Activated T-cell treated with anti-CD3 and anti-CD28 coated beads, Interleukin-2, amount 50 U/mL, for 48 hours (primary cell): ENCODE data around the gene MRGPRF.
"Not testable (repeated sequence)": the region's sequence is repeated elsewhere in the genome, so short reads cannot be mapped to it uniquely, and the experiment has no call there.

Experiments used
- DNase-seq, 2 experiments: peaks; one replicate each; pipeline ENCODE4 v3.0.0-alpha.2; 2020

The MRGPRF gene

DNA sequence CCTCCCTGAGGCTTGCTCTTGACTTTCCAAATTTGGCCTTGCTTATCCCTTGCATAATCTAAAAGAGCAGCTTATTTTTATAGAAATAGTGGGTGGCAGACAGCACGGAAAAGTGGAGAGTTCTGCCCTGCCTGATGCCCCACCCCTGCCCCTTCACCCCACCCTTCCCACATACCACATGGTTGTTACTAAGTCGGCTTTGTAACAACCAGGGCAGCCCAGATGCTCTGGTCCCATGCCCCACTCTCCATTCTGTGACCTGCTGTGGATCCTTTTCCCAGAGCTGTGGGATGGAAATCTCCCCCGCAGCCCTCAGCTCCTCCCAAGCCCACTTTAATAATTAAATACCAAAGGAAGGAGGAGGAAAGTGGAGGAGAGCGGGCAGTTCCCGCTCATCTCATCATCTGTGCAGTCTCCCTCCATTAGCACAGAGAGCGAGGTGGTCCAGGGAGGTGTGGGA is 10.9 kb downstream of the MRGPRF start:
- DNase-seq, result no peak

DNA sequence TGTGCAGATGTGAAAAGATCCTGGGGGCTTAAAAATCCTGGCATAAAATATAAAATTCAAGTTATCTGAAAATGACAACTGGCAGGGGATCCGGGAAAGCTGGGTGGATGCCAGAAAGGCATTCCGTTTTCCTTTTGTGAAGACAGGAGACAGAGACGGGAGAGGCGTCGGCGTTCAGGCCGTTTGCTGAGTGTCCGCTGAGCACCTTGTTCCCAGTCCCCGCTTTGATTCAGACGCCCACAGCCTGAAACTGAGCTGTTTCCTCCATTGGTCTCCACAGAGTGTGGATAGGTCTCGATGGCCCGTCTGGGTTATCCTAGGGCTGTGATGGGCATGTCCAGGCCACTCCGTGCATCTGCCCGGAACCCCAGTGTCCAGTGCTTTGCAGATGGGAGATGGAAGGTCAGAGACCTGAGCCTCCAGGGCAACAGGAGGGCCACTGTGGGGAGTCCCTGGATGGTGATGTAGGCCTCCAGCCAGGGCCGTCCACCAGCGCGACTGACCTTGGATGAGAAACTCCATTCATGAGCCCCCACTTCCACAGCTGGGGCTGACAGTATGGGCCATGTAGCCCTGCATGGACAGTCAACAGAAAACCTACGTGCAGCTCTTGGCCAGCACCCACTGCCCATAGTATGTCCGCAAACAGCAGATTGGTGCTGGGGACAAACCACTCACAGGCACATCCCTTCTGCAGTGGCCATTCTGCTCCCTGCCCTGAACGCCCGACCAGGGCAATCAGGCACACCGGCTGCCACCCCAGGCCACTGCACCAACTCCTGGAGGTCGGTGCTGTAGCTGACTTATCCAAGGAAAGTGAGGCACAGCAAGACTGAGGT is 11.6 kb downstream of the MRGPRF start:
- no peak for DNase-seq

DNA sequence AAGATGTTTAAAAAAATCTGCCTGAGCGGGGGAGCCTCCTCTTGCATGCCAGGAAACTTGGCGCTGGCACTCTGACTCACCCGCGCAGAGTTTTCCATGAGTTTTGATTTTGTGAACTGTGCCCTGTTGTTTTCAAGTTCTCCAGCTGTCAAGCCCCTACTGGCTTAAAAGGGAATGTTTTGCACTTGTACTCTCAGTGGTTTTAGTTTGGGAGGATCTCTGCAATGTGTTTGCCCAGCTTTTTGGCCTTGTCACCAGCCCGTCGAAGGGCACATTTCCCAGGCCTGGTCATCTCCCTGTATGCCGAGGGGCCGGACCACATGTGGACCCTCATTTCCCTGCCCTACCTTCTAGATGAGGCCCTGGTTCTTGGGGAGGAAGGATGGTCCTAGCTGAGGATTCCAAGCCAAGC is 12.2 kb downstream of the MRGPRF start:
- DNase-seq, result no peak

DNA sequence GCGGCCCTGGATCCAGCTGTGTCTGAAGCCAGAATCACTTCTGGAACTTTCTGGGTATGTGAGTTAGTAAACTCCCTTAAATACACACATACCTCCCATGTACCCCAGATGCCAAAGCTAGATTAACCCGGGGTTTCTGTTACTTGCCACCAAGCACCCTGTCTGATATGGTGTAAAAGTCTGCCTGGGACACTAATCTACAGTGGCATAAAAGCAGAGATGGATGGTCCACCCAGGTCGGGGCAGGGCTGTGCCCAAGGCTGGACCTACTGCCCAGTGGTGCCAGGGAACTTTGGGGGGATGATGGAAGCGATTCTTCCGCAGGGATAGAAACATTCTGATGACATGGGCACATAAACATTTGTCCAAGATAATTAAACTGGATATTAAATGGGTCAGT is 12.7 kb downstream of the MRGPRF start:
- no peak for DNase-seq

DNA sequence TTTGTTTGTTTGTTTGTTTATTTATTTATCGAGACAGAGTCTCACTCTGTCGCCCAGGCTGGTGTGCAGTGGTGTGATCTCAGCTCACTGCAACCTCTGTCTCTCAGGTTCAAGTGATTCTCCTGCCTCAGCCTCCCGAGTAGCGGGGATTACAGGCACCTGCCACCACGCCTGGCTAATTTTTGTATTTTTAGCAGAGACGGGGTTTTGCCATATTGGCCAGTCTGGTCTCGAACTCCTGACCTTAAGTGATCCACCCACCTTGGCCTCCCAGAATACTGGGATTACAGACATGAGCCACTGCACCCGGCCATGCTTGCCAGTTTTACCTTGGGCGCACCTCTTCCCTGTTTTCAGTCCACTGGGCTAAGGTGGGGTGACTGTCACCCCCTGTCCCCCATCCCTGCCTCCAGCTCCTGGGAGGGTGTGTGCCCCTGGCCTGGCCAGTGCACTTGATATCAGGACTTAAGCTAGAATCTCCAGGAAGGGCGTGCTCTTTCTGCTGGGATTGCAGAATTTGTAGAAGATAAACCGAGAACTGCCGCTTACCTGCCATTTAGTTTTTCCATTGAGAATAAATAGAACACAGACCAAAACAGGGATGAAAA is 13.2 kb downstream of the MRGPRF start:
- not testable (repeated sequence) for DNase-seq

DNA sequence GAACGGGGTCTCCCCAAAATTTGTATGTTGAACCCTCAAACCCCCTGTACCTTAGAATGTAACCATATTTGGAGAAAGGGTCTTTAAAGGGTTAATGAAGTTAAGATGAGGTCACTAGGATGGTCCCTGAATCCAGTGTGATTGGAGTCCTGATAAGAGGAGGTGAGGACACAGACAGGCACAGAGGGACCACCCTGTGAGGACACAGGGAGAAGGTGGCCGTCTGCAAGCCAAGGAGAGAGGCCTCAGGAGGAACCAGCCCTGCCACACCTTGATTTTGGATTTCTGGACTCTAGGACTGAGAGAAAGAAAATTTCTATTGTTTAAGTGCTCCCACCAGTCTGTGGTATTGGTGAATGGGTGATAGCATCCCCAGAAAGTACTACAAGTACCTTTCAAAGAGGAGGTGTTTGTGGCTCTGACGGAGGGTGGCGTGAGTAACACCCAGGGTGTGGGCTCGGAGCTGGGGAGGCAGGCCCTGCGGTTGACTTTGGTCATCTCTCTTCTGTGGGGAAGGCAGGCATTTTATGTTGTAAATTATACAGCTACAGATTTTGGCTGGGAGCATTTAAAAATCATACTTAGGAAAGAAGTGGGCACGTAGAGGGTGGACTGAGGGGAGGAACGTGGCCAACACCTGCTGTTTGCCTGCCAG is 13.8 kb downstream of the MRGPRF start:
- DNase-seq, result no peak

DNA sequence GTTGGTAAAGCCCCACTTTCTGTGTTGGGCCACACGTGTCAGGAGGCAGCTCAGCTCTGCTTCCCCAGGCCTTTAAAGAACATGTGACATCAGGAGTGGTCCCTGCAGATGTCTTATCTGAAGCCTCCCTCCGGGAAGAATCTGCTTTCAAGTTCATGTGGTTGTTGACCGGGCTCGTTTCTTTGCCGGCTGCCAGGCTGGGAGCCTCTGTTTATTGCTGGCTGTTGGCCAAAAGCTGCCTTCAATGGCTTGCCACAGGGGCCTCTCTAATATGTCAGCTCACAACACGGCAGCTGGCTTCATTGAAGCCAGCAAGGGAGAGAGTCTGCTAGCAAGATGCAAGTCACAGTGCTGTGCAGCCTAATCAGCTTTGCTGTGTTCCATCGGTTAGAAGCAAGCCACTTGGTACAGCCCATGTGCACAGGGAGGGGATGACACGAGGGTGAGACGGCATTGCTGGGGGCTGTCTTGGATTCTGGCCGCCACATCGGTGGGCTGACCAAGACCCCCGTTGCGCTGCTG is 14.6 kb downstream of the MRGPRF start:
- DNase-seq, result no peak

DNA sequence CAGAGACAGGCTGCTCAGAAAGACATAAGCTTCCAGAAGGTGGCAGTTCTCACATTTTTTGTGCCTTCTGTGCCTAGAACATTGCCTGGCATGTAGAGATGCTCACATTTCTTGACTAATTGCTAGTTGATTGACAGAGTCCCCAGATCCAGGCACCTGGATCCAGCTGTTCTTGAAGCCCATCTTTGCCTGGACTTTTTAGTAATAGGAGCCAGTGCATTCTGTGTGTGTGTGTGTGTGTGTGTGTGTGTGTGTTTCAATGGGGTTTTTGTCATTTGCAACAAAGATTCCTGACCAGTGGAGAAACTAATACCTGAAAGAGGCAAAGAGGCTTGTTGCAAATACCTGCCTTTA is 15.1 kb downstream of the MRGPRF start:
- no peak for DNase-seq

DNA sequence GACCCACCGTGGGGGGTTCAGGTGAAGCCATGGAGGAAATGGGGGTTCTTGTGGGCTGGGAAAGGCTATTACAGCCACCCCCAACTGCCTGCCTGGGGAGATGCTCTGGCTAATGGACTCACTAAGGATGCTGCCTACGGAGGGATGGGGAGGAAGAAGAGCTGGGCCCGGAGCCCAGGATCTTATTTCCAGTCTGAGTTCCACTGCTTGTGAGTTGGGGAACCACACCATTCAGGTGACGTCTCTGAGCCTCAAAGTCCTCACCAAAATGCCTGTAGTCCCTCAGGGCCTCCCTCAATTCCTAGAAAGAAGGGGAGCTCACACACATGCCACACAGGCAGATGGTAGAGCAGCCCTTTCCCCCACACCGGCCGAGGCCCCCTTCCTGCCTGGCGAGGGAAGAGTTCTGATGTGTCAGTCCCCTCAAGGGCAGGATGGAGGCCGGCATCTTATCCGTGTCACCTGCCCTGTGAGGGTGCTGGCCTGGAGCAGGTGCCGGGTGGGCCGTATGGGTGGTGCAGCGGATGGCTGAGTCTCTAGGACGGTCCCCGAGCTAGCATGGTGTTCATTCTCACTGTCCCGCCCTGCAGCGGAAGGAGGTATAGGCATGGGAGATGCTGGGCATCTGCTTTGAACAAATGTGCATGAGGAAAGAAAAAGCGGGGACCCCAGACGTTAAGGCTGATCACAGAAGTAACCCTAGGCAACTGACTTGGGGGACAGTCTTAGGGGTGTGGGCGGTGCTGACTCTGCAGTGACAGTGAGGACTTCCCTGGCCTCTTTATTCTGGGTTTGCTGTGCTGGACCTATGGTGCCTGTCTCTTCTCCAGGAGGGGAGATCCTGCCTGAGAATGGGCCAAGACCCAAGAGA is 15.7 kb downstream of the MRGPRF start:
- DNase-seq, result no peak

DNA sequence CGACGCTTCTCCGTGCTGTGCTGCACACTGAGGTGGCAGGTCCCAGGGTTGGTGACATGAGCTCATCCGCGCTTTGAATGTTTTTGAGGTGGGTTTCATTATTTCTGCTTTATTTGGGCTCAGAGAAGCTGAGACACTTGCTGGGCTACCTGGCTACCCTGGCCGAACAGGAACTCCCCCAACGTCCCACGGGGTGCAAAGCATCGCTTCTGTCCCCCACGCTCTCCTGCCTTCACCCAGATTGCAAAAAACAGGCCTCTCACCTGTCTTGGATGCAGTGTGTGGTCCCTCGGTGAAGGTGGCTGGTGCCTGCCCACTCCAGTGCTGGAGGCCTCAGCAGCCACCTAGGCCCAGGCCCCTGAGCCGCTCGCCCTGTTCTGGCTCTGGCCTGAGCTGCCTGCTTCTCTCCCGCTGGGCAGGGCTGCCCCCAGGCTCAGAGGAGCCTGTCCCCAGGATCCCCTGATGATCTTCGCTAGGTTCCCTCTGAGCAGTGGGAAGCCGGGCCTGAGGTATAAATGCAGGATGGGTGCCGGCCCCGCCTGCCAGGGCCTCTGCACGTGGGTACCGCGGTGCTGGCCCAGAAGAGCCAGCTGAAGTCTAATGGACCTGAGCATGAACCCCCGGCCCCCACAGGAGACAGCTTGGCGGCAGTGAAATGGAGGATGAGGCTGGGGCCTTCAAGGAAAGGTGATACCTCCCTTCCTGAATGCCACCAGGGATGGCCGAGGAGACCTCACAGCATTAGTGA is 16.5 kb downstream of the MRGPRF start:
- no peak for DNase-seq

DNA sequence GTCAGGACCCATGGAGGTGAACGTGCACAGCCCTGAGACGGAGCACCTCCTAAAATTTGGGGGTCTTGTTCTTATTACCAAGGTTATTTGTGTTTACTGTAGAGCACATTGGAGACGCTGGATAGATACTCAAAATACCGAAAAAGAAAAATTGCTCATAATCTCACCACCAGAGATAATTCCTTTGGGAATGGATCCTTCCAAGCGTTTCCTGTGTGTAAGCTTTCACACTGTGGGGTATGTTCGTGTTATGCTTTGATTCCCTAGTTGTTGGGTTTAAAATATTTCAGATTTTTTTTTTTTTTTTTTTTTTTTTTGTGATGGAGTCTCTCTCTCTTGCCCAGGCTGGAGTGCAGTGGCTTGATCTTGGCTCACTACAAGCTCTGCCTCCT is 18.2 kb downstream of the MRGPRF start:
- no peak for DNase-seq

DNA sequence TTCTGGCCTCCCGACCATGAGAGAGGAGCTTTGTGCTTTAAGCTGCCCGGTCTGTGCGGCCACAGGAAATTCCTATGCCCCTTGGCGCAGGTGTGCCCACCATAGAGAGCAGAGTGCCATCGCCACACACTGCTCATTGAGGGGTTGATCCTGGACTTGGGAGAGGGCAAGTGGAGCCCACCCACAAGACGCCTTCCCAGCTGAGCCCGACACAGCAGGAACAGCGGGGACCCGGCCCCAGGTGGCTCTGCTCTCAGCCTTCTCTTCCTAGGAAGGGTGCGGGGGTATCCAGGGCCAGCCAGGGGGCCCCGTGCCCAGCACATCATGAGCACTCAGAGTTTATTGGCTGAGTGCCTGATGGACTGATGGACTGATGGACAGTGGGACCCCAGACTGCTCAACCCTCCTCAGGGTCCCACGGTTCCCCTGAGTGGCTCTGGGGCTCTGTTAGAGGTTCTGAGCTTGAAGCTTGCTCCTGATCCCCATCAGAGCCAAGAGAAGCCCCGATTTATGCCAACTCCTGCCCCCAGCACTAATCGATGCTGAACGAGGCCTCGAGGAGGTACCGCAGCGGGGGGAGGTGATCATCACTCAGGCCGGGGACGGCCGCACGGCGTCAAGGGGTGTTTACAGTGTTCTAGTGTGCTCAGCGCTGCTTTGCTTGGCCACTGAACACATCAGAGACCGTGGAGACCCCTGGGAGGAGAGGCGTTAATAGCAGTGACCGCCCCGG is 18.7 kb downstream of the MRGPRF start:
- no peak for DNase-seq

DNA sequence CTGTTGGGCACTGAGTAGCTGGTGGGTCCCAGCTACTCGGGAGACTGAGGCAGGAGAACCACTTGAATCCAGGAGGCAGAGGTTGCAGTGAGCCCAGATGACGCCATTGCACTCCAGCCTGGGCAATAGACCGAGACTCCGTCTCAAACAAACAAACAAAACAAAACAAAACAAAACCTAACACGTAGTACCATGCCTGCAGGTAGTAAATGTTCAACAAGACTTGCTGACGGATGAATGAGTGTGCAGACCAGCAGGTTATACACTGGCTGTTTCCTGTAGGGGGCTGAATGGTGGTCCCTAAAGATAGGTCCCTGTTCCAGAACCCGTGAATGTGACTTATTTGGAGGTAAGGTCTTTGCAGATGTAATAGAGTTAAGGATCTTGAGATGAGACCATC is 19.5 kb downstream of the MRGPRF start:
- no peak for DNase-seq

DNA sequence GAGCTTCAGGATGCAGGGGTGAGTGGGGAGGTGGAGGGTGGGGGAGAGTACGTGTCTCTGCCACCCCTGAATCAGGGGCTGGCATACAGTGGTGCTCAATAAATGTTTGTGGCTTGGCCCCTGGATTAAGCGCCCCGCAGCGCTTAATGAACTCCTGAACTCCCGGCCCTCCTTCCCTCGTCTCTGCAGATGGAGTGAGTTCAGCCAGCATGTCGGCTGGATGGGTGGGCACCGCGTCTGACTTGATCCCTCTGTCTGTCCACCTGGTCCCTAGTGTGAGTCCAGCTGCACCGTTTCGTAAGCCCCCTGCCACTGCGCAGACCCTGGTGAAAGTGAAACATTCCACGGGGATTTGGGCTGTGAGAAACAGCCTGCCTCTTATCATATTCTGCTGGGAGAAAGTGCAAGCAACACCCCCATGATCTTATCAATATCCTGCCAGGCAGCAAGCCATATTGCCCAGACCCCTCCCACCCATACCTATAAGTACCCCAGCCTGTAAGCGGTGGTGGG is 20.2 kb downstream of the MRGPRF start:
- DNase-seq, result no peak

DNA sequence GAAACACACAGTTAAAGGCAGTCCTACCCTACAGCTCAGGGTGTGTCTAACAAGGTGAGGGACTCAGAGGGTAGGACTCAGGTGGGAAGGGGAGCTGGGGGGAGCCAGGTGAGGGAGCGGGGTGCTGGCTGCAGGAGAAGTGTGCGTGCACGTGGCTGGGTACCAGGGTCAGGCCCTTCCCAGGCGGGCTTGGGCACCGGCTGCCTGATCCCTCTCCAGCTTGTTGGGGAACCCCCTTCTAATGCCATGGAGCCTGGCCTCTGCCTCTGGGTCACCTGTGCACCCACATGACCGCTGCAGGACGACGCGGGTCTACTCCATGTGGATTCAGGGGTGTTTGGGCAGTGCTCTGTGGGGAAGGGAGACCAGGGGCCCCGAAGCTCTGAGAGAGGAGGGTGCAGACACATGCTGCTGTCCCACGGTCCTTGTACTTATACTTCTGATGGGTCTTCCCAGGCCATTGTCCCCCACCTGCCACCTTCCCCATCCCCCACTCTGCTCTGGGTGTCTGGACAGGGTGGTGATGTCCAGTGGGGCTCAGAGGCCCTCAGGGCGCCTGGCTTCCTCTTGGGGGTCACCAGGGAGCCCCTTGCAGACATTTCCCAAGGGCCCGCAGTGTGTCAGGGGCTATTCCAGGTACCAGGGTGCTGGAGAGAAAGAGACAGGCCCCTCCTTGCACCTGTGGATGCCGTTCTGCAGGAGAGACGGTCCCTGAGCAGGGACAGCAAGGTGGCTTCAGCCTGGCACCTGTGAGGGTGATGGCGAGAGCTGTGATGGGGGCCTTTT is 21.9 kb downstream of the MRGPRF start:
- DNase-seq, result no peak

DNA sequence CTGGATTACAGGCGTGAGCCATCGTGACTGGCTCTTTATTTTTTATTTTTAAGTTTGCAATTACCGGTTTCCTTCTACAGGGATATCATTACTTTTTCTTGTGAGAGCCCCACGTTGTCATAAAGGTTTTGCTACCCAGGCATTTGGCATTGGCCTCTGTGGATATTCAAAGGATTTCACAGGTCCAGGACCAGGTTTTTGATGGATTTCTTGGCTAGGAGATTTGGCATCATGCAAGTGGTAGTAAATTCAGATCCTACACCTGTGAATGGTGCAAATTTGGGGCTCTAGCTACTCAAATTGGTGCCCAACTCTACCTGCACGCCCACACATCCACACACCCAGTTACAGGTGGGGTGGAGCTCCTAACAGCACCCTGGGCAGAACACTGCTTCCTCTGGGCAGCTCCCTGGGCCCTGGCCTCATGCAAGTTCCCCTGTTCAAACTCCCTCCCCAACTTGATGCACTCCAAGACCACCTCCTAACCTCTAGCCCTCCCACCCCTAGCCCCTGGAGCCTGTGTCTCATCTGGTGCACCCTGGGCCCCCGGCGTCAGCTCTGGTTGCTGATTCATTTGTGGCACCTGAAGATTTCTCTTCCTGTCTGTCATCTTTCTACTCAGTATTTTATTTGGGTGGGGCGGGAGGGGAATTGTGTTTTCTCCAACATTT is 23.0 kb downstream of the MRGPRF start:
- DNase-seq, result no peak

DNA sequence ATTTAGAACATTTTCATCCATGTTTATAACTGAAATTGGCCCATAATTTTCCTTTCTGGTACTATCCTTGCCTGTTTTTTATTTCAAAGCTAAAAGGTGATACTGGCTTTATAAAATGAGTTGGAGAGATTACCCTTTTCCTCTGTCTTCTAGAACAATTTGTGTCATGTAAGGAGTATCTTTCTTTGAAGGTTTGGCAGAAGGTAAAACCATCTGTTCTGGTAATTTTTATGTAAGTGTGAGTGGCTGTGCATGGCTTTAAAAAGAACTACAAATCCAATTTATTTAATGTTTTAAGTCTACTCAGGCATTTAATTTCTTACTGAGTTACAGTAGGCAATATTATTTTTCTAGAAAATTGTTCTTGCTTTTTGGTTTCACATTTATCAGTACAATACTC is 24.6 kb downstream of the MRGPRF start:
- no peak for DNase-seq

DNA sequence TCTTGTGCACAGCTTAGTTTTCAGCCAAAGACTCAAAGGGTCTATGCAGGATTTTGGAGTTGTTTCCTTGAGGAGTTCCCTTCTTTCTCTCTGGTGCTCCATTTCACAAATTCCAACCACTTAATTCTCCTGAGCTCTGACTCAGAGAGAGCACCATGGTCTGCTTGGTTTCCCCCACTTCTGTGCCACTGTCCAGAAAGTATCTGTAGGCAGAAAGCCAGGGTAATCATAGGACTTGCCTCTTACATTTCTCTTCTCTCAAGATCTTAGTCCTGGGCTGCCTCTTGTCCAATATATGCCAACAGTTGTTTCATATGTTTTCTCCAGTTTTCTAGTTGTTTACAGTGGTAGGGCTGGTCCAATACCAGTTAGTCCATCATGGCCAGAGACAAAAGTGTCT is 25.8 kb downstream of the MRGPRF start:
- DNase-seq, result no peak

DNA sequence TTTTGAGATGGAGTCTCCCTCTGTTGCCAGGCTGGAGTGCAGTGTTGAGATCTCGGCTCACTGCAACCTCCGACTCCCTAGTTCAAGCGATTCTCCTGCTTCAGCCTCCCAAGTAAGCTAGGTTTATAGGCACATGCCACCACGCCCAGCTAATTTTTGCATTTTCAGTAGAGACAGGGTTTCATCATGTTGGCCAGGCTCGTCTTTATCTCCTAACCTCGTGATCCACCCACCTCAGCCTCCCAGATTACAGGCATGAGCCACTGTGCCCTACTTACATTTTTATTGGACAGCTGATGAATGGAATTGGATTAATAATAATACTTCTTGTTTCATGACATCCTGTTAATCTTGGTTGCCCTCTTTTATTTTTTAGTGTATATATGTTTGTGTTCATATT is 29.2 kb downstream of the MRGPRF start:
- no peak for DNase-seq

DNA sequence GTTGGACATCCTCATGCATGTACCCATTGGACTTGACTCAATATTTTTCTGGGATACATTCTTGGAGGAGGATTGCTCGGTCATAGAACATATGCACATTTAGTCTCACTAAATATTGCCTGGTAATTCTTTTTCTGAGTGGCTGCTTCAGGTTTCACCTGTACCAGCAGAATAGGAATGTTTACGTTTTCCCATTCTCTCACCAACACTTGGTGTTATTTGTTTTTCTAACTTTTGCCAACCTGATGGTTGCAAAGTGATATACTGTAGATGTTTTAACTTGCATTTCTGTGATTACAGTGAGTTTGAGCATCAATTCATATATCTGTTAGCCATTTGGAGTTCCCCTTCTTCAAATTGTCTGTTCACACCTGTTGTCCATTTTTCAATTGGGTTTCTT is 30.9 kb downstream of the MRGPRF start:
- DNase-seq, result no peak
